HepG2 (cell line): ENCODE results near the gene GNAT3. TPM values are rescaled to one million over a fixed set of nuclear protein-coding genes. Genes with fewer than 3 reads are reported as not detected.

Experiments
- ATAC-seq: fragments of 200-7000 bp; cut with Tn5 transposase; 3 replicates; pipeline ENCODE4 v1.9.1; 2020; ENCODE audit warnings: mild to moderate bottlenecking, moderate library complexity
- Bru-seq: library from RNA; stranded (reverse); fragments of 400-500 nt; gene quantifications from one replicate; lab custom pipeline; 2021; lab: Mats Ljungman, UMichigan
- BruChase-seq, 2 experiments: library from RNA; stranded (reverse); fragments of 400-500 nt; gene quantifications; one replicate each; lab custom pipeline; 2021; lab: Mats Ljungman, UMichigan
- BruUV-seq: library from RNA; stranded (reverse); fragments of 400-500 nt; replicated peaks from 2 replicates; lab custom pipeline; 2021; lab: Mats Ljungman, UMichigan
- CTCF ChIA-PET: fragments of 300-600 bp; formaldehyde crosslinking; extraction: SDS; loops from one replicate; lab custom pipeline; 2021; ENCODE audit warnings: low total read pairs, inconsistent platforms, low intra/inter-chr PET ratio; lab: Yijun Ruan, JAX
- POLR2A ChIA-PET: fragments of 350-600 bp; sonication (Branson Sonifier 250); formaldehyde crosslinking; loops from one replicate; lab custom pipeline; 2020; ENCODE audit warnings: antibody characterized with exemption, inconsistent platforms; lab: Yijun Ruan, JAX
- DNase-seq: peaks from one replicate; pipeline ENCODE4 v3.0.0-alpha.2; 2015; ENCODE audit warnings: low spot score
- FAIRE-seq: peaks from 3 replicates; lab custom pipeline; 2011; peaks lifted over from hg19 to GRCh38; lab: Jason Lieb, UNC
- H2AFZ ChIP-seq: one replicate; pipeline ENCODE4 v1.6.1; 2011; ENCODE audit warnings: low read length, inconsistent platforms
- H3K27ac ChIP-seq: fragments of 300-600 bp; 3 replicates; pipeline ENCODE4 v1.8.0; 2011; ENCODE audit warnings: mixed run types, mild to moderate bottlenecking, mixed read lengths, low read length, inconsistent platforms; ENCODE audit not compliant: insufficient read depth; ENCODE audit errors: extremely low read length
- H3K27me3 ChIP-seq, 2 experiments: fragments of 200-600 bp in 1 of 2; 2 replicates in 1 of 2; 3 replicates in 1 of 2; pipeline versions ENCODE4 v1.6.0 to v1.8.0; 2011; ENCODE audit warnings: low read length in 2 of 2, mild to moderate bottlenecking in 2 of 2, moderate library complexity in 2 of 2, inconsistent platforms in 1 of 2; ENCODE audit not compliant: insufficient read depth in 2 of 2, control insufficient read depth in 1 of 2
- H3K36me3 ChIP-seq, 2 experiments: fragments of 200-600 bp in 1 of 2; replicated peaks in 1 of 2; 2 replicates in 1 of 2; 3 replicates in 1 of 2; pipeline versions ENCODE4 v1.5.1 to v1.8.0; 2011; ENCODE audit warnings: low read length in 2 of 2, inconsistent platforms in 1 of 2; ENCODE audit not compliant: insufficient read depth in 2 of 2, control insufficient read depth in 1 of 2
- H3K4me1 ChIP-seq: 2 replicates; pipeline ENCODE4 v1.5.1; 2012; ENCODE audit warnings: low read length, inconsistent platforms; ENCODE audit not compliant: insufficient read depth
- H3K4me2 ChIP-seq: 2 replicates; pipeline ENCODE4 v1.6.0; 2011; ENCODE audit warnings: low read depth, low read length, inconsistent platforms
- H3K4me3 ChIP-seq, 3 experiments: fragments of 200-600 bp in 1 of 3; sonication (generic), shearing (Covaris generic) in 1 of 3; replicated peaks in 1 of 3; 2 replicates each; pipeline ENCODE4 v1.5.1; 2011 to 2016; ENCODE audit warnings: low read length in 3 of 3, inconsistent platforms in 2 of 3, low read depth in 2 of 3, mild to moderate bottlenecking in 2 of 3, control low read depth in 1 of 3, mixed read lengths in 1 of 3; ENCODE audit not compliant: insufficient read depth in 1 of 3
- H3K79me2 ChIP-seq: one replicate; pipeline ENCODE4 v1.6.1; 2011; ENCODE audit warnings: low read length, inconsistent platforms; ENCODE audit not compliant: insufficient read depth
- H3K9ac ChIP-seq: 2 replicates; pipeline ENCODE4 v1.6.0; 2011; ENCODE audit warnings: mild to moderate bottlenecking, low read depth, low read length, inconsistent platforms; ENCODE audit not compliant: insufficient read depth
- H3K9me3 ChIP-seq: 2 replicates; pipeline ENCODE4 v1.5.1; 2012; ENCODE audit warnings: mild to moderate bottlenecking, low read length
- H4K20me1 ChIP-seq: 2 replicates; pipeline ENCODE4 v1.6.0; 2011; ENCODE audit warnings: inconsistent platforms, mild to moderate bottlenecking, low read length, moderate library complexity; ENCODE audit not compliant: insufficient read depth
- CCAR2 ChIP-seq: fragments of 200-400 bp; formaldehyde crosslinking; optimal IDR thresholded peaks from 2 replicates; pipeline ENCODE3; 2018; ENCODE audit warnings: low read depth, mild to moderate bottlenecking, low read length, moderate library complexity
- KAT7 ChIP-seq: IDR thresholded peaks from 2 replicates; pipeline ENCODE4 v1.6.1; 2018; ENCODE audit warnings: borderline replicate concordance, missing compliant biosample characterization
- TAF15 ChIP-seq: fragments of 200-400 bp; formaldehyde crosslinking; IDR thresholded peaks from one replicate; pipeline ENCODE4 v1.6.1; 2018; ENCODE audit warnings: mild to moderate bottlenecking, low read depth, low read length; ENCODE audit not compliant: poor library complexity, severe bottlenecking
- ZBTB20 ChIP-seq: sonication (generic); formaldehyde crosslinking; IDR thresholded peaks from 2 replicates; pipeline ENCODE4 v1.8.1; 2023; ENCODE audit warnings: missing genetic modification reagents, low read depth, mild to moderate bottlenecking, borderline replicate concordance
- ZBTB44 ChIP-seq: sonication (generic); formaldehyde crosslinking; IDR thresholded peaks from 2 replicates; pipeline ENCODE4 v1.4.0; 2020; ENCODE audit warnings: missing genetic modification reagents
- WGBS: methylation state at CpG from one replicate; pipeline ENCODE4 v1.1.6; 2017; ENCODE audit warnings: low lambda C conversion rate; 5-methylcytosine and 5-hydroxymethylcytosine counted together
- in situ Hi-C: cut with HindIII; loops from 2 replicates; pipeline ENCODE4 v1.10.0; 2017; ENCODE audit warnings: low pct_unique_long_range_greater_than_20kb; ENCODE audit not compliant: extremely low pct_ligation_motif_present
- intact Hi-C: fragments of 100-400 bp; cut with micrococcal nuclease; formaldehyde crosslinking; loops from one replicate; pipeline ENCODE4 v1.10.0; 2022; ENCODE audit not compliant: unreplicated experiment
- long read RNA-seq, 2 experiments: library from RNA in 1 of 2; library from polyadenylated mRNA in 1 of 2; stranded (forward) in 1 of 2; unstranded in 1 of 2; transcript quantifications; one replicate each; pipeline ENCODE4 v2.0.0, GENCODE V29; 2019 to 2022
- polyA minus RNA-seq, 3 experiments: library from RNA; depleted of rRNA, polyadenylated mRNA; stranded (reverse); fragments of >200 nt; gene quantifications; 2 replicates each; pipeline ENCODE4 v1.2.3, GENCODE V29; 2011; ENCODE audit warnings: low replicate concordance in 1 of 3
- polyA plus RNA-seq, 8 experiments: library from polyadenylated mRNA; depleted of rRNA in 3 of 8; stranded (reverse) in 7 of 8; unstranded in 1 of 8; fragments of >200 nt; fragmentation: Illumina TruSeq in 4 of 8; extraction: Trizol in 4 of 8; gene quantifications; 2 replicates each; pipeline versions ENCODE4 v1.2.1 to v1.2.3, GENCODE V29; 2011 to 2016; ENCODE audit warnings: low read depth in 4 of 8, missing spikeins in 1 of 8, mixed read lengths in 1 of 8; ENCODE audit not compliant: insufficient read depth in 1 of 8
- total RNA-seq, 5 experiments: library from RNA; depleted of rRNA; stranded (reverse); fragments of >200 nt; fragmentation: Illumina TruSeq; extraction: Trizol; gene quantifications; 2 replicates each; pipeline ENCODE4 v1.2.3, GENCODE V29; 2016; ENCODE audit warnings: low read depth in 1 of 5

Gene GNAT3
- total RNA-seq (2016; rRNA removed; fragmentation: Illumina TruSeq; extraction: Trizol) (not detected in 2 replicates), polyA plus RNA-seq (2011; rRNA removed) (not detected in 2 replicates), polyA minus RNA-seq (2011; rRNA and poly(A)+ RNA removed; ENCODE audit: low replicate concordance) (not detected in 2 replicates), Bru-seq, nascent RNA (not detected), BruChase-seq, experiment 1, labeled RNA remaining after a 6-hour chase (not detected), BruChase-seq, experiment 2, labeled RNA remaining after a 2-hour chase (not detected)
- not detected in 2 replicates for total RNA-seq (2016; cell fraction: cytosol; rRNA removed; fragmentation: Illumina TruSeq; extraction: Trizol; ENCODE audit: low read depth)
- total RNA-seq (2016; cell fraction: insoluble cytoplasmic fraction; rRNA removed; fragmentation: Illumina TruSeq; extraction: Trizol), result not detected in 2 replicates
- not detected in 2 replicates for total RNA-seq (2016; cell fraction: membrane; rRNA removed; fragmentation: Illumina TruSeq; extraction: Trizol)
- total RNA-seq (2016; cell fraction: nucleus; rRNA removed; fragmentation: Illumina TruSeq; extraction: Trizol), result not detected in 2 replicates
- polyA plus RNA-seq (2011; cell fraction: cytosol; rRNA removed), result not detected in 2 replicates
- not detected in 2 replicates for polyA plus RNA-seq (2011; cell fraction: nucleus; rRNA removed)
- not detected in 2 replicates for polyA plus RNA-seq (2012)
- not detected in 2 replicates for polyA plus RNA-seq (2016; cell fraction: cytosol; fragmentation: Illumina TruSeq; extraction: Trizol; ENCODE audit: low read depth)
- polyA plus RNA-seq (2016; cell fraction: insoluble cytoplasmic fraction; fragmentation: Illumina TruSeq; extraction: Trizol; ENCODE audit: low read depth), result not detected in 2 replicates
- polyA plus RNA-seq (2016; cell fraction: membrane; fragmentation: Illumina TruSeq; extraction: Trizol; ENCODE audit: low read depth), result not detected in 2 replicates
- not detected in 2 replicates for polyA plus RNA-seq (2016; cell fraction: nucleus; fragmentation: Illumina TruSeq; extraction: Trizol; ENCODE audit: insufficient read depth, low read depth)
- polyA minus RNA-seq (2011; cell fraction: cytosol; rRNA and poly(A)+ RNA removed), result not detected in 2 replicates
- not detected in 2 replicates for polyA minus RNA-seq (2011; cell fraction: nucleus; rRNA and poly(A)+ RNA removed)
- long read RNA-seq, experiment 1, result 0 reads
- long read RNA-seq, experiment 2, result 0 reads

GRCh38 chr7:80511964-80512363 is at the start of gene GNAT3:
GNAT3 (minus strand) TSS chr7:80512064; CDS start chr7:80511926, 138 bp downstream.
- Histone ChIP-seq H3K4me3 (no peak within 1 kb of the TSS), H3K4me1 (peaks cover 6% of the 10 kb centered on the region), H4K20me1 (no peaks in the 10 kb centered on the region), H3K4me2 (no peak within 1 kb of the TSS), H3K9me3 (no peaks in the 10 kb centered on the region), H2AFZ (no peak within 1 kb of the TSS), H3K27ac (no peak within 1 kb of the TSS), H3K27me3 (no peaks in the 10 kb centered on the region), H3K9ac (no peak within 1 kb of the TSS), H3K79me2 (no peaks in the 10 kb centered on the region), H3K36me3 (no peaks in the 10 kb centered on the region)
- intact Hi-C loops (no loop called here), in situ Hi-C loops (no loop called here)
- BruUV-seq, result no TSS peak
- 46% methylated on average over 3 of the region's 3 CpGs for WGBS
- no peak for FAIRE-seq
- no peak for ATAC-seq
- ChIA-PET POLR2A (no interaction called here), CTCF (no interaction called here)
- DNase-seq, result no peak
- TF ChIP-seq ZBTB20 (CRISPR knock-in tag) (no peak), CCAR2 (no peak), ZBTB44 (CRISPR knock-in tag) (no peak), KAT7 (CRISPR knock-in tag) (no peak), TAF15 (no peak)
